Heart left ventricle (tissue), 16 donors: ENCODE data around the gene ALDH9A1. TPM values are rescaled to one million over a fixed set of nuclear protein-coding genes. Genes with fewer than 3 reads are reported as not detected.

Experiments
- ATAC-seq, 4 donors: fragments of 200-7000 bp; cut with Tn5 transposase; one replicate each; pipeline ENCODE4 v1.9.1; 2020 to 2022; ENCODE audit warnings: moderate library complexity in 4 of 4, mild to moderate bottlenecking in 3 of 4, moderate number of reproducible peaks in 1 of 4
- DNase-seq, 5 donors: peaks; one replicate each; pipeline ENCODE4 v3.0.0-alpha.2; 2020
- H3K27ac ChIP-seq, 12 donors: fragments of 200-600 bp; sonication (generic) in 4 of 12; one replicate each; pipeline versions ENCODE4 v1.5.0 to v1.8.0; 2016 to 2022; ENCODE audit warnings: mild to moderate bottlenecking in 2 of 12
- H3K27me3 ChIP-seq, 9 donors: fragments of 200-600 bp; sonication (generic) in 2 of 9; one replicate each; pipeline versions ENCODE4 v1.5.1 to v1.8.0; 2016 to 2022; ENCODE audit warnings: mild to moderate bottlenecking in 3 of 9
- H3K36me3 ChIP-seq, 9 donors: fragments of 200-600 bp; sonication (generic) in 2 of 9; one replicate each; pipeline versions ENCODE4 v1.5.0 to v1.8.0; 2018 to 2022; ENCODE audit warnings: mild to moderate bottlenecking in 2 of 9
- H3K4me1 ChIP-seq, 12 donors: fragments of 200-600 bp; sonication (generic) in 4 of 12; one replicate each; pipeline versions ENCODE4 v1.5.0 to v1.8.0; 2016 to 2022; ENCODE audit warnings: mild to moderate bottlenecking in 3 of 12
- H3K4me3 ChIP-seq, 12 donors: fragments of 200-600 bp; sonication (generic) in 4 of 12; one replicate each; pipeline versions ENCODE4 v1.5.0 to v1.8.0; 2017 to 2022; ENCODE audit warnings: mild to moderate bottlenecking in 9 of 12, moderate library complexity in 4 of 12
- H3K9me3 ChIP-seq, 12 donors: fragments of 200-600 bp; sonication (generic) in 4 of 12; one replicate each; pipeline versions ENCODE4 v1.5.0 to v1.8.0; 2016 to 2022; ENCODE audit warnings: mild to moderate bottlenecking in 1 of 12
- POLR2A ChIP-seq, 2 donors: fragments of 450-650 bp; IDR thresholded peaks; one replicate each; pipeline ENCODE4 v1.6.1; 2017; ENCODE audit warnings: antibody characterized with exemption in 2 of 2, mild to moderate bottlenecking in 2 of 2, moderate library complexity in 2 of 2
- WGBS, 4 donors: extraction: QIAGEN DNeasy Blood & Tissue Kit in 2 of 4; methylation state at CpG; one replicate each; pipeline versions ENCODE4 v1.1.5 to v1.1.7; 2013 to 2018; 5-methylcytosine and 5-hydroxymethylcytosine counted together
- intact Hi-C, 10 donors: fragments of 100-400 bp; cut with DNase I; formaldehyde crosslinking; loops; one replicate each; pipeline versions ENCODE4 v1.11.1 to v1.14.2; 2022
- polyA plus RNA-seq, 2 donors: library from polyadenylated mRNA; stranded (reverse); fragments of 200-250 nt; gene quantifications; one replicate each; pipeline ENCODE4 v1.2.3, GENCODE V29; 2013
- total RNA-seq, 9 donors: library from RNA; depleted of rRNA in 2 of 9; stranded (reverse); fragments of >200 nt in 2 of 9; fragmentation: NEBNext Ultra II Directional in 3 of 9; extraction: Animal tissue kit (Norgen Biotek cat#: 25700) in 3 of 9; gene quantifications; one replicate each; pipeline versions ENCODE4 v1.1.0 to v1.2.4, GENCODE V29; 2016 to 2023
- TF ChIP-seq, protein P1 (sequence below), 12 donors: fragments of 200-600 bp; sonication (generic) in 4 of 12; IDR thresholded peaks; one replicate each; pipeline versions ENCODE4 v1.5.0 to v1.8.0; 2018 to 2022; ENCODE audit warnings: antibody characterized with exemption in 12 of 12, mild to moderate bottlenecking in 5 of 12
- donor health status: ischemic (EF 13 %, LVEDD 7.1; RV severe dilation, severe dysfunction).
- donor health status: healthy with polysubstance abuse.
- donor health status: DM: no; HTN: yes; CAD: no.
- donor health status: DM: no; HTN: no; CAD: no.
- donor health status: ischemic (EF 25% LVEDD 6.9; RV normal size, moderate dysfunction).
- donor health status: ischemic (EF 25% LVEDD 5.7; RV mildly dilated, moderate dysfunction).
- donor health status: healthy.
- donor health status: DM: yes; HTN: yes; CAD: no.
- donor health status: ischemic (EF 35%, LVEDD 5.7; RV mildly dilated, moderate dysfunction).
- donor health status: nonischemic (EF 11% LVEDD 7.7; RV severe dilation, severe dysfunction).
- donor health status: DM: yes; HTN: yes; CAD: no.
- donor health status: PGD.
- donor health status: ischemic (EF 29% LVEDD 5.4; RV normal size, mild dysfunction).
- donor health status: nonischemic (EF 23%, LVEDD 6.1; RV moderate dilation, normal function).

Gene ALDH9A1
- total and polyA plus RNA-seq, 11 donors, result 21.6 to 77.0 (median 65.7) TPM

GRCh38 chr1:165650981-165651625, 47.3 kb downstream of the ALDH9A1 start:
- DNase-seq (no peak), ATAC-seq (no peak)
- H3K36me3 ChIP-seq, result peaks cover 2 to 77% (median 66%) of the 10 kb centered on the region in 9 donors
- H3K4me1 ChIP-seq, result peaks cover 3 to 60% (median 28%) of the 10 kb centered on the region in 12 donors
- H3K27ac ChIP-seq, result peak overlapping the region in 1 of 12 donors; percentile 13
- no peak overlapping the region for H3K4me3 ChIP-seq
- intact Hi-C loops, result no loop called here
- whole genome bisulfite sequencing, 4 donors, result 86 to 88% (median 87%) methylated on average over 9 of the region's 9 CpGs
- H3K27me3 ChIP-seq, result no peaks in the 10 kb centered on the region
- TF ChIP-seq POLR2A (IDR thresholded peaks at IDR 0.05), result no peak
- TF ChIP-seq, protein P1, sequence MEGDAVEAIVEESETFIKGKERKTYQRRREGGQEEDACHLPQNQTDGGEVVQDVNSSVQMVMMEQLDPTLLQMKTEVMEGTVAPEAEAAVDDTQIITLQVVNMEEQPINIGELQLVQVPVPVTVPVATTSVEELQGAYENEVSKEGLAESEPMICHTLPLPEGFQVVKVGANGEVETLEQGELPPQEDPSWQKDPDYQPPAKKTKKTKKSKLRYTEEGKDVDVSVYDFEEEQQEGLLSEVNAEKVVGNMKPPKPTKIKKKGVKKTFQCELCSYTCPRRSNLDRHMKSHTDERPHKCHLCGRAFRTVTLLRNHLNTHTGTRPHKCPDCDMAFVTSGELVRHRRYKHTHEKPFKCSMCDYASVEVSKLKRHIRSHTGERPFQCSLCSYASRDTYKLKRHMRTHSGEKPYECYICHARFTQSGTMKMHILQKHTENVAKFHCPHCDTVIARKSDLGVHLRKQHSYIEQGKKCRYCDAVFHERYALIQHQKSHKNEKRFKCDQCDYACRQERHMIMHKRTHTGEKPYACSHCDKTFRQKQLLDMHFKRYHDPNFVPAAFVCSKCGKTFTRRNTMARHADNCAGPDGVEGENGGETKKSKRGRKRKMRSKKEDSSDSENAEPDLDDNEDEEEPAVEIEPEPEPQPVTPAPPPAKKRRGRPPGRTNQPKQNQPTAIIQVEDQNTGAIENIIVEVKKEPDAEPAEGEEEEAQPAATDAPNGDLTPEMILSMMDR (IDR thresholded peaks at IDR 0.05), result no peak
- no peaks in the 10 kb centered on the region for H3K9me3 ChIP-seq

GRCh38 chr1:165648919-165649572, 49.3 kb downstream of the ALDH9A1 start:
- intact Hi-C loops, result no loop called here
- ATAC-seq (peak in 3 of 4 donors; percentile 36 to 59 (median 42)), DNase-seq (no peak)
- Histone ChIP-seq H3K27me3 (no peaks in the 10 kb centered on the region), H3K4me3 (no peak overlapping the region), H3K27ac (no peak overlapping the region), H3K4me1 (peaks cover 9 to 75% (median 40%) of the 10 kb centered on the region in 12 donors), H3K9me3 (no peaks in the 10 kb centered on the region), H3K36me3 (peaks cover 0 to 65% (median 45%) of the 10 kb centered on the region in 9 donors)
- TF ChIP-seq, protein P1 (IDR thresholded peaks at IDR 0.05), result no peak
- TF ChIP-seq POLR2A (IDR thresholded peaks at IDR 0.05), result no peak
- 61 to 72% (median 66%) methylated on average over 7 of the region's 7 CpGs for WGBS, 4 donors

DNA sequence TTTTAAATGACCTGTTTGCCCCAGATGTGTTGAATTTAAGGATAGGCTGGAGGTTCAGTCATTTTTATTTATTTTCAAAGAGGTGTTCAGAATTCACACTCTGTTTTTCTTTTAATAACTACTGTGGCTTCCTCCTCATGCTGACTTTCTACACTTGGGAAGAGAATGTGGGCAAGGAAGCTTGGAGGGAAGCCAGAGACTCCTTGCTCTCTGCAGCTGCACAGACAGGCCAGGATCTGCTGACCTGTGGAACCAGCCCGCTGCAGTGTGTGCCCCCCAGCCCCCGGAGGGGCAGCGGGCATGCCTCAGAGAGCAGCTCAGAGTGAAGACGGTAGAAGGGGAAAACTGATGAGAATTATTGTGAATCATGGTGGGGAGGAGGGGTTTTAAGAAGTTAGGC, 50.4 kb downstream of the ALDH9A1 start:
- H3K9me3 ChIP-seq, result no peaks in the 10 kb centered on the region
- TF ChIP-seq POLR2A (IDR thresholded peaks at IDR 0.05), result no peak
- TF ChIP-seq, protein P1 (IDR thresholded peaks at IDR 0.05), result no peak
- peak overlapping the region in 4 of 12 donors; percentile 2 to 25 (median 14) for H3K27ac ChIP-seq
- peak in 1 of 5 donors; percentile 43 for DNase-seq
- 50 to 62% (median 60%) methylated on average over 4 of the region's 4 CpGs for WGBS, 4 donors
- peaks cover 0 to 54% (median 35%) of the 10 kb centered on the region in 9 donors for H3K36me3 ChIP-seq
- peaks cover 9 to 77% (median 40%) of the 10 kb centered on the region in 12 donors for H3K4me1 ChIP-seq
- H3K27me3 ChIP-seq, result no peaks in the 10 kb centered on the region
- H3K4me3 ChIP-seq, result no peak overlapping the region
- peak; percentile 40 to 62 (median 44) for ATAC-seq
- intact Hi-C loops, result no loop called here

DNA sequence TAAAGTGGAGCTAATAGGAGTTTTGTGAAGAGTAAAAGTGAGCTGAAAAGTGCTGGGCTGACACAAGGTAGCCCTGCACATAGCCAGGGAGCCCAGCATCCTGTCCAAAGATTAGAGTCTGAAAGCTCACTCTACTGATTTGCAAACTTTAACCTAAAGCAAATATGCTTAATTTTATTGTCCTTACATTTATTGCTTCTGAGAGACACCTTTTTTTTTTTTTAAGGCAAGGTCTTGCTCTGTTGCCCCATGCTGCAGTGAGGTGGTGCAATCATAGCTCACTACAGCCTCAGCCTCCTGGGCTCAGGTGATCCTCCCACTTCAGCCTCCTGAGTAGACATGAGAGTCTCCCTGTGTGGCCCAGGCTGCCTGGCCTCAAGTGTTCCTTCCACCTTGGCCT, 50.8 kb downstream of the ALDH9A1 start:
- H3K4me1 ChIP-seq, result peaks cover 9 to 77% (median 42%) of the 10 kb centered on the region in 12 donors
- peak overlapping the region in 3 of 12 donors; percentile 2 to 25 (median 13) for H3K27ac ChIP-seq
- no peak overlapping the region for H3K4me3 ChIP-seq
- no peak for DNase-seq
- peaks cover 0 to 49% (median 30%) of the 10 kb centered on the region in 9 donors for H3K36me3 ChIP-seq
- no peaks in the 10 kb centered on the region for H3K27me3 ChIP-seq
- H3K9me3 ChIP-seq, result no peaks in the 10 kb centered on the region
- no peak for ATAC-seq
- intact Hi-C loops, result no loop called here
- TF ChIP-seq, protein P1 (IDR thresholded peaks at IDR 0.05), result no peak
- no peak for TF ChIP-seq POLR2A (IDR thresholded peaks at IDR 0.05)
